DMS114 treated with DMSO at 0.1 percent for 48 hours (cell line): ENCODE results near the gene ISG20L2.
A peak's percentile ranks its signal among the peaks of the same experiment; 100 is the strongest.

Experiments used
- DNase-seq: peaks from one replicate; lab custom pipeline; 2025; ENCODE audit not compliant: unreplicated experiment; lab: John Stamatoyannopoulos, UW

ISG20L2 gene

DNA sequence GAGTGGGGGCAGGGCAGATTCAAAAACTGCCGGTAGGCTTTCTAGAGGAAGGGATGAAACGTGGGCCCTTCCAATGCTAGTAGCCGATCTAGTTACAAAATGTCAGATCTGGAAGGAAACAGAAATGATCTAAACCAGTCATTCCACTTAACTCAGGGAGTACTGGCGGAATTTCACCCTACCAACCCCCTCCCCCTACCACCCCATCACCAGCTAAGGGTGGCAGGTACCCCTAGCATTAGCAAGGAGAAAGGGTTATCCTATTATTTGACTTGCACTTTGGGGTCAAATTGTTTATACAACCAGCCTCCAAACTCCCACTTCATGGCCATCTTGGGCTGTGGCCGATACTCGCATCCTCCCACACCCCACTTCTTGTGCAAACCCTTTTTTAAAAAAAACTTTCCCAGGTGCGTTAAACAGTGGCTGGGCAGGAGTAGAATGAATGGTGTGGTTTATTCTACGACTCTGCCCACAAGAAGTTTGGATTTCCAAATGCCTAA lies 13.0 kb upstream of the ISG20L2 start:
- DNase-seq, result no peak

DNA sequence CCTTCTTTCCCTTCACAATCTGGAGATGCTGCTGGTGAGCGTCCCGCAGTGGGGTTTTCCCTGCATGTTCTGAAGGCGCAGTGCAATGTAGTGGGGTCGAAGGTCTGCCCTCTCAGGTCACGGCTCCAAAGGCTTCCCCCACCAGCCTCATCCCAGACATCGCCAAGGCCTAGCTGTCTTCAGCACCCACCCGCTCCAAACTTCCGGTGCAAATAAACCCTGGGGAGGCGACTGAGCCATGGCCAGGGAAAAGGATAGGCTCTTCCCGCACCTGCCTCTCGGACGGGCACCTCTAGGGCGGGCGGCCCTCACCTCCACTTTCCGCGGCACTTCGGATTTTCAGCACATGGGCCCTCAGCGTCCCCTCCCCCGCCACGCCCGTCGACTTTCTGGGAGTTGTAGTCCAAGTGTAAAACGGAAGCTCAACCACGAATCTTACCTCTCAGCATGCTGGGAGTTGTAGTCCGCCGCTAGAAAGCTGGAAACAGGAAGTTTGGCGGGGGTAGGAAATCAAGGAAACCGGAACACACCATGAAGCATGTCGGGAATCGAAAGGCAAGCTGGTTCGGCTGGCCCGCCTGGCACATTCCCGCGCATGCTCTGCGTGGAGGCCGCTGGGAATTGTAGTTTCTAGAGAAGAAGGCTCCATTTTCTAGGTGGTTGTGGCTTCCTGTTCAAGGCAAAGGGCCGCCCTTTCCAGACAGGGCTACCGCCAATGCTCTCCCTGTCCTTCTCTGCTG lies 12.3 kb upstream of the ISG20L2 start, which contains the start of gene MRPL24:
Gene MRPL24 (minus strand): TSS at position 348 of the 740 bp plus-strand sequence. CDS start 2,384 bp downstream, outside the sequence.
- DNase-seq, result peak; percentile 100

DNA sequence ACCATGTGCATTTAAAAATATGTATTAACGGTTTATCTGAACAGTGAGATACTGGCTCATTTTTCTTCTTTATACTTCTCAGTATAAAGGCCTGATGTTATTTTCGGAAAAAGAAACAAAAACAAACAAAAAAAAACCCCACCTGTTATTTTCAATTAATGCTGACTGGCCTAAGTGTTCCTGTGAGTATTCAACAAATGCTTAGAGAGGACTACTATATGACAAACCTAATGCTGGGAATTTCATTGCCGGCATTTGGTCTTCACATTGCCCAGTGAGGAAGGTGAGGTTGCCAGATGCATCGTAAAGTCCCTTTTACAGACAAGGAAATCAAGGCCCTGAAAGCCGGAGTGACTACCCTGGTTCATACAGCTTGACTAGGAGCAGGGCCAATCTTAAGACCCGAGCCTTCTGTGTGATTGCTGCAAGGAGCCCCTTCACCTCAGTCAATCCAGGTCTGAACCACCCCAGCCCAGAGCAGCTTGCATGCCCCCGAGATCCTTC lies 11.7 kb upstream of the ISG20L2 start:
- DNase-seq, result no peak

DNA sequence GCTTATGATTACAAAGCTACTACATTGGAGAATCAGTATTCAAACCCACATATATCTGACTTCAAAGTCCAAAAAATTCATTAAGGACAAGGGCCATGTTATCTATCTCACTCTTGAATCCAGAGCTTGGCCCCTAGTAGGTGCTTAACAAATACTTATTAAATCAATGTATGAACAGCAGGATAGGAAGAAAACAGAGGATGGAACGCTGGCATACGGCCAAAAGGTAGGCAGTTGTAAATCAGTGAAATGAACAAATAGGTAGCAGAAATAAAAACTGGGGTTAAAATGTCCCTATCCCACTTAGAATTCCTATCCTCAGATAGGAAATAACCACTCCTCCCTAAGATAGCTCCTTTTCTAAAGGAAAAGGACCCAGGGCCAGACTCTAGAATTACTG lies 10.3 kb upstream of the ISG20L2 start:
- no peak for DNase-seq

DNA sequence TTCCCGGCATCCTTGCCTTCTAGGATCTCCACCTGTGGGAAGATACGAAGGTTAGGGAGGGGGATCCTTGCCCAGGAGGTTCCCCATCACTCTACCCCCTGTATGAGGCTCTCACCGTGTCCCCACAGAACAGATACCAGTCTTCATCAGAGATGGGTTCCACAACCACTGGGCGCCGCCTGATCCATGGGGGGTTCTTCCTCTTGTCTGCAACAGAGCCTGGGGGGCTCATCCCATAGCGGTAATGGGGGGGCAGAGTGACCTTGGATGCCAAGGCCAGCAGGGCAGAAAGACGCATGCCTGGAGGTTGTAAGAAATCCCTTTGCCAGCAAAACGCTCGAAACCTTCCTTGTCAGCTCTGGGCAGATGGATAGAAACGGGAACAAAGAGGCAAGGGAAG lies 9.8 kb upstream of the ISG20L2 start:
- no peak for DNase-seq

DNA sequence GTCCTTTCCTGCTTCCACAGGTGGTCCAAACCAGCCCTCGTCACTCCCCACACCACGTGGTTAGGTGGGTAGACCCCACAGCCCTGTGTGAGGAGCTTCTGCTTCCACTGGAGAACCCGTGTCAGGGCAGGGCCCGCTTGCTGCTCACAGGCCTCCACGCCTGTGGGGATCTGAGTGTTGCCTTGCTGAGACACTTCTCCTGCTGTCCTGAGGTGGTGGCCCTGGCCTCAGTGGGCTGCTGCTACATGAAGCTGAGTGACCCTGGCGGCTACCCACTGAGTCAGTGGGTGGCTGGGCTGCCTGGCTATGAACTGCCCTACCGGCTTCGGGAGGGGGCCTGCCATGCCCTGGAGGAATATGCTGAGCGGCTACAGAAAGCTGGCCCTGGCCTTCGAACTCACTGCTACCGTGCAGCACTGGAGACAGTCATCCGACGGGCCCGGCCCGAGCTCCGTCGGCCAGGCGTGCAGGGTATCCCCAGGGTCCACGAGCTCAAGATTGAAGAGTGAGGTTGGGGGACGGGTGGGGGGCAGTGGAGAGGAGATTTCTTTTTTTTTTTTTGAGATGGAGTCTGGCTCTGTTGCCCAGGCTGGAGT lies 5.5 kb upstream of the ISG20L2 start:
- DNase-seq, result no peak

DNA sequence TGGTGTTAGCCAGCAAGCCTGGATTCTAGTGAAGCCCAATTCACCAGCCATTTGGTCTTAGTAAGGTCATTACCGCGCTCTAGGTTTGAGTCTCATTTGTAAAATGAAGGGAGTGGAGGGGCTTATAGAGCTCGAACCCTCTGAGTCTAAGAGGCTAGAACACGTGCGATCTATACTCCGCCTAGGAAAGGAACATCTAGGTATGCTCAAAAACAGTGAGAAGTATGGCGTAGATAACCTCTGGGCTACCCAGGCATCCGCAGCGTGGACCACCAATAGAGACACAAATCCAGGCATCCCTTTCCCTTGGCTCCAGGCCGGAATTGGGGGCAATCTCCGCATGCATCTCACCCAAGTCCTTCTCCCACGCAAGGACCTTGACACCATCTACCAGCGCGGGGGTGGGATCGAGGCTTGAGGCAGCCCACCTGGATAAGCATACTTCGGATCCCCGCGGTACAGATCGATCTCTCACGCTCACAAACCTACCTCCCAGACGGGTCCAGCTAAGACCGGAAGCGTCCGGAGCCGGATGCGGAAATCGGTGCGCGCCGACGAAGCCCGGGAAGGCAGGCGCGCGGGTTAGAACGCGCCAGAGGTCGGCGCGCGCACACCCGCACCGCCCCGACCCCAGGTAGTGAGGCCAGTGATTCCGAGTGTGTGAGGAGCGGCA lies 504 bp downstream of the ISG20L2 start, which contains the start of gene METTL25B:
Gene METTL25B (plus strand): TSS at position 544 of the 673 bp plus-strand sequence. CDS start 636 bp downstream, outside the sequence.
- peak; percentile 85 for DNase-seq

DNA sequence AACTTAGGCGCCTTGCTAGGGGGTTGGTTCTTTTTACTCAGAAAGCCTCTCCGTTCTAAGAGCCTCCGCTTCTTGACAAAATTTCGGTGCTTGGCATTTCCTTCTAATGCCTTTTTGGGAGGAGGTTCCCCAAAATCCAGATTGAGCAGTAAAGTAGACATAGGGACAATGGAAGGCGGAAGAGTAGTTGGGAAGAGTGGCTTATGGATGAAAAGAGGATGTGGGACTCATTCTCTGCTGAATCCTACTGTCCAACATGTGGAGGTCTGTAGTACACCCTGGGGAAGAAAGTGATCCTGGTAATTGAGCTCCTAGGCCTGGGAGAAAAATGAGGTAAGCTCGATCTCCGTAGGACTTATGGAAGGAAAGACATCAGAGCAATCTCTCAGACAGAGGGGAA lies 1.1 kb downstream of the ISG20L2 start:
- DNase-seq, result no peak

DNA sequence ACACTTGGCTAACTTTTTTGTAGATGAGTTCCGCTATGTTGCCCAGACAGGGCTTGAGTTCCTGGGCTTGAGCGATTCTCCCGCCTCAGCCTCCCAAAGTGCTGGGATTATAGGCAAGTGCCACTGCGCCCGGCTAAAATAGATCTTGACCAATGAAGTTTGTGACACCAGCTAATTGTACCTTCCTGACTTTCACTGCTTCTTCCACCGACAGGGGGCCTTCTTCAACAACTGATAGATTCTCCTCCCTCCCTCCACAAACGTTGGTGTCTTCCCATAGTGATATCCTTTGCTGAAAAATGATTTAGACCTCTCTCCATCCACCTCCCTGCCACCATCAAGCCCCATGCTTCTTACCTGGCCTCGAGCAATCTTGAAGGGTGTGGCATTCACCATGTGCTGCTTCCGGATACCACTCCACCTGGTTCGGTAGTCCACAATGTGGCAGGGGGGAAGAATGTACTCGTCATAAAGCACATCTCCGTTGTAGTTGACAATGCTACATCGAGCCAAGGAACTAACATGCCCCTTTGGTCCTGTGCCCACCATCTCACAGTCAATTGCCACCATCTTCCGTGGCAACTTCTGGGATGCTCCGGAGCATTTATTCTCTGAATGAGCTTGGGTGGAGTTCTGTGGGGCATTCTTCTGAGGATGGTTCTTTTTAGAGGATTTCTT lies 1.9 kb downstream of the ISG20L2 start:
- peak; percentile 81 for DNase-seq

DNA sequence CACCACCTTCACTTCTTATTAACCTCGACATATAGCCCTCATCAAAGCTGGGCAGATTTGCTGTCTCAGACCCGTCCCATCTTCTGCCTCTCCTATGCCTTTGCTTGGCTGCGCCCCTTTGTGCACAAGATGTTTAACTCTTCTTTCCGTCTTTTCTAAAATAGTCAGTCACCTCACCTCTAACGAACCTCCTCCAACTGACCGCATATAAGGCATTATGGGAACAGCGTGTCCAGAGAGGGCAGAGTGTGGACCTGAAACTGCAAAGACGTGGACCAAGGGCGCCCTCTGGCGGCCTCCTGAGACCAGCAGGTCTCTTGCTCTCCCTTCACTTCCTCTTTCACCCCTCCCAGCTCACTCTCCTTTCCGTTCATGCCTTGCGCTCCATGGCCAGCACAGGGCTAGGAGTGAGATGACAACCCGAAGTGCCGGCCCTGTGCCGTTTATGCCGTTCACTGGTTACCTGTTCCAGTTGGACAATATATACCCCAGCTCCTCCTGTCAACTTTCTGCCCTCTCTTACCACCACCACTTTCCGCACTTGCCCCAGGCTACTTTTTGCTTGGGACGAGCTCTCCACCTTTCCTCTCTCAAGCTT lies 2.8 kb downstream of the ISG20L2 start:
- DNase-seq, result peak; percentile 98

DNA sequence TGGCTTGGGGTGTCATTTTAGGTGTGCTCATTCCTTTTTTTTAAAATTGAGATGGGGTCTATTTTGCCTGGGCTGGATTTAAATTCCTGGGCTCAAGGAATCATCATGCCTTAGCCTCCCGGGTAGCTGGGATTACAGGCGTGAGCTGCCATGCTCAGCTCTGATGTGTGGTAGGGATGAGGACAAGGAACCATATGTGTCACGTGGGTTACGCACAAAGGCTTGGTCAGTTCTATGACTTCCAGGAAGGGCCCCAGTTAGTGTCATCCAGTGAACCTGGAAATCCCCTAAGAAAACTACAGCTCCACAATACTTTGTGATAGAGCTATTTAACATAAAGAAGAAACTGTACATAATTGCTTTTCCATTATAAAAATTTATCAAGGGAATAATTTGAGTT lies 7.0 kb downstream of the ISG20L2 start:
- no peak for DNase-seq

DNA sequence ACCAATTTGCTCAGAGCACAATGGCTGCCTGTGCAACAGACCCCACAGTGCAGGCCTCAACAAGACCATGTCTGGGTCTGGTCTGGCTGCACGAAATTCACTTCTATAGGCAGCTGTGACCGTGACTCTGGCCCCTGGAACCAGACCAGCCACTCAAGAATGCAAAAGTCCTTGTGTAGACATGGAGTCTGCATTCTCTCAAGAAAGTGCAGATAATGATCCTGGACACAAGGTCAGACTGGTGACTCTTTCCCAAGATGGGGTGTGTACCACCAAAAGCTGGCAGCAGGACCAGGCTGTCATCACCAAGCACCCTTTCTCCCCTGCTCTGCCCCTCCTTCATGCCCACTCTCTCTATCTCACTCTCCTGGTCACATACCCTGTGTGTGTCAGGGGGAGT lies 7.4 kb downstream of the ISG20L2 start:
- no peak for DNase-seq

DNA sequence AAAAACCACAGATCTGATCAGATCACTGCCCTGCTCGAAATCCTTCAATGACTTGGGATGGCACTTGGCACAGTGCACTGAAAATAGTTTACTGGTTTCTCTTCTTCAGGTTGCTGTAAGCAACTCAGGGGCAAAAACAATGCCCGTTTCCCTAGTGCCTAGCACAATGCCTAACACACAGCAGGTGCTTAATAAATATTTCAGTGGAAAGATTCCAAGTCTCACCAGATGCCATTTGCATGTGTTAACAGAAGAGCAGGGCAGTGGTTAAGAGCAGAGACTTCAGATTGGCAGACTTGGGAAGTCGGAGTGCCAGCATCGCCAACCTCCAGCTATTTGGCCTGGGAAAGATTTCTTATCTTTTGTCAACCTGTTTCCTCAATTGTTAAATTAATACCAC lies 11.2 kb downstream of the ISG20L2 start:
- no peak for DNase-seq

DNA sequence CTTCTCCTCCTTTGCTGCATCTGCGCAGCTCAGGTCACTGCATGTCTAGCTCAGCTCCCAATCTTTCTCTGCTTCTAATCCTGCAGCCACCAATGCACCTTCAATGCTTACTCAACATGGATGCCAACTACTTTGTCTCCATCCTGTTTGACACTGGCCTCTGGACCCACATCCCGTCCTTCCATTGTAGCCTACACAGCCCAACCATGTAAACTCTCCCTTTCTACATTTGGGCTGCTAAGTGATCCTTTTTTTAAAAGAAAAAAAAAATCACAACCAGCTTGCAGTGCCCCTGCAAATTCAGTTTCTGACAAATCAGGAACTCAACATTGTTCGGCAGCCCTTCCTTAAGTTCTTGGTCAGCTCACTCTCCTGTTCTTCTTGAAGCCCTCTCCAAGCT lies 13.7 kb downstream of the ISG20L2 start:
- no peak for DNase-seq

DNA sequence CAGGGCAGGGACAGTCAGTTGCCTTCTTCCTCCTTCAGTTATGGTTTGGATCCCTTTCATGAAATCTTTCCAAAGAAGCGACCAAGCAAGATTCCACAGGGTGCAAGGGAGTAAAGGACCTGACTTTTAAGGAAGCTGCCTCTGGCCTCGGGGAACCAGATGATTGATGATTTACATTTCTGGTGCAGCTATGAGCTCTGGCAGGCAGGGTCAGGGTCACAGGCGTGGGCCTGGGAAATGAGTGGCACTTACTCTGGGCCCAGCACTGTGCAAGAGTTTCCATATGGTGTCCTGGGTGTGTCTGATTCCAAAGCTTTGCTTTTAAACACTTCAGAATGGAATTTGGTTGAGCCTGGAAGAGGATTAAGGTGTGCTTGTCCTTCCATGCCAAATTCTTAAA lies 15.9 kb downstream of the ISG20L2 start:
- DNase-seq, result no peak

DNA sequence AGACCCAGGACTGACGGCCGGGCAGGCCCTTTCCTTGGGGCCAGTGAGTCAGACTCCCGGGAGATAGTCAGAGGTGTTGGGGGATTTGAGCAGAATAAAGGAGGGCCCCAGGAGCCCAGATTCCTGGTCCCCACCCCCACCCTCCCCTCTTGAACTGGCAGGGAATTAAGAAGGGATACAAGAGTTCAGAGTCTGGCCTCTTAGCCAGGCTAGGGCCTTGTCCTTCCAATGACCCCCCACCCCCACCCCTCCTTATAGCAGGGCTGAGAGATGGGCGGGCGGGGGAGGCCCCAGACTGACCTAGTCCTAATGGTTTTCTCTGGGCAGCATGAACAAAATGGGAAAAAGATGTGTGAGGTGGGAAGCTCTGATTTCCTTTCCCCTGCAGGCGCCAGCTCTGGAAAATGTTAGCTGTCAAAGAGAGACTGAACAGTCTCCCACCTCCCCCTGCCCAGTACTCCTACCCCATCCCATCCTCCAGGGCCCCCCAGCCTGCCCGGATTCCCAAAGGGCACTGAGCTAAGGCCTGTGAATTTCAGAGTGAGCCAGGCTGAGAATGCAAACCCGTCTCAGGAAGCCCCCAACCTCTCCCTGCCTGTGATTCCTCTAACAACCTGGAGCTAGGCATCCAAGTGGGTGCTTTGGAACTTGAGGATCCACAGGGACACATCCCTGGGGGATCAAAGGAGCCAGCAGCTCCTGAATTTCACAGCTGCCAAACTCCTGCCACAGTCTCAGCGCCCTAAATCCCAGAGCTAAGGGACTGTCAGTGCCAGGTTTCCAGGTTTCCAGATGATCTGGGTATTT lies 17.4 kb downstream of the ISG20L2 start:
- no peak for DNase-seq

DNA sequence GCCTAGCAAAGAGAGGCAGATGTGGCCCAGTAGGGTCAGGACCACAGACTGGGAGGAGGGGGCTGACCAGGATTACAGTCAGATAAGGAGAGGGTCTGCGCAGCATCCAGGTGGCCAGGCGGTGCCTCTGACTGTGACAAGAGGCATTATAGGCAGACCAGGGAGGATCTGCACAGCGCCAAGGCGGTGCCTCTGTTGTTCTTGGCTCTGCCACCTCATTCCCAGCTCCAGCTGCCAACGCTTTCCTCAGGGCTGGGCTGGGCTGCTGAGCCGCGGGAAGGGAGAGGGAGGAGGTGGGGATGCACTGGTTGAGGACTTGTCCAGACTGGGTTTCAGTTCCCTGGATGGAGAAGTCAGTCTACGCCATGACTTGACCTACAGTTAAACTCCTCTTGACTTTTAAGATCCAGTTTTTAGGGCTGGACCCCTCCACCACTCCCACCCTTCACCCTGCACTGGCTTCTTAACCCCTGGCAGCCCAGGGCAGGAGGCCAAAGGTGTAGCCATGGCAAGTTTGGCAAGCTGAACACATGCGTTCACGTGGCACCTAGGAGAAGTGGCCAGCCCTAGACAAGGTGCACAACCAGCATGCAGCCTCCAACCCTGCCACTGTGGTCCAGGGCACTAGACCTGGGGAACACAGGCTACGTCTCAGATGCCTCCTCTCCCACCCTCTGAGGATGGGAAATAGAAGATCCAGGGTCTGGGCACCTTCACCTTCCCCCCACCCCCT lies 18.6 kb downstream of the ISG20L2 start:
- no peak for DNase-seq

DNA sequence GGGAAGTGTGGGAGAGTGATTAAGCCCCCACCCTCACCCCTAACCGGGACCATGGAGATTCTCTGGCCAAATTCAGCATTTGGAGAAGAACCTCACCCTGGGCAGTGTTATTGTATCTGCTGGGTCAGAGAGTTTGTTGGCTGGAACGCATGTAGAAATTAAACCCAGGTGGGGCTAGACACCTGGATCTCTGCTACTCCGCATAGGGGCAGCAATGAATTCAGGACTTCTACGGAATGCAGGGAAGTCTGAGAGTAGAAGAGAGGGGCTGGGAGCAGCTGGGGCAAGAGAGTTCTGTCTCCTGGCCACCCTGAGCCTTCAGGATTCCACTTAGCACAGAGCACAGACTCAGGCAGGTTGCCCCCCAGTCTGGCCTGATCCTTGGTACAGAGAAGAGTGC lies 19.5 kb downstream of the ISG20L2 start:
- DNase-seq, result no peak

DNA sequence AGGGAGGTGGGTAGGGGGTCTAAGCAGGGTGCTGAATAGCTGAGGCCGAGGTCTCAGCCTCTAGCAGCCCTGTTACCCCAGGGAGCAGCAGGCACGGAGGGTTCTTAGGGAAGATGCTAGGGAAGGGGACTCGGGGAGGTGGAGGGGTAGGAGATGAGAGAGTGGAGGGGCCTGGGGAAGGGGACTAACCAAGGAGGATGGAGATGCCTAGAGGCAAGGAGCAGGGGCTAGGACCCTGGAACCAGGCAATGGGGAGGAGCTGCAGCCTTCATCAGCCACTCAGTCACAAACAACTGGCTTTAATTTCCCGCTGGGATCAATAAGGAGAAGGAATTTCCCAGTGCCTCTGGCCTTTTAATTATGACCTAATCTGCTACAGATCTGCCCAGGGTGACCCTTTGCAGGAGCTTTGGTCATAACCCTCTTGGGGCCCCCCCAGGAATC lies 20.3 kb downstream of the ISG20L2 start:
- DNase-seq, result no peak
